Endothelial cell (in vitro differentiated cells): Measurements from ENCODE around the gene STAT3. TPM values are rescaled to one million over a fixed set of nuclear protein-coding genes. Genes with fewer than 3 reads are reported as not detected.
A peak's percentile ranks its signal among the peaks of the same experiment; 100 is the strongest.

Source experiments
- DNase-seq: peaks from one replicate; pipeline ENCODE4 v3.0.0; 2021; ENCODE audit warnings: low spot score
- H3K27ac Mint-ChIP-seq: one replicate; pipeline ENCODE4 v1.8.0; 2021; ENCODE audit warnings: mixed read lengths, inconsistent platforms; ENCODE audit not compliant: unreplicated experiment
- H3K27me3 Mint-ChIP-seq: one replicate; pipeline ENCODE4 v1.8.0; 2021; ENCODE audit warnings: mild to moderate bottlenecking, moderate library complexity, mixed read lengths, inconsistent platforms; ENCODE audit not compliant: unreplicated experiment
- H3K36me3 Mint-ChIP-seq: one replicate; pipeline ENCODE4 v1.8.0; 2021; ENCODE audit warnings: mild to moderate bottlenecking, low read depth, mixed read lengths, inconsistent platforms; ENCODE audit not compliant: unreplicated experiment
- H3K4me1 Mint-ChIP-seq: one replicate; pipeline ENCODE4 v1.8.0; 2021; ENCODE audit warnings: mild to moderate bottlenecking, mixed read lengths, inconsistent platforms; ENCODE audit not compliant: unreplicated experiment
- H3K4me3 Mint-ChIP-seq: one replicate; pipeline ENCODE4 v1.8.0; 2021; ENCODE audit warnings: mild to moderate bottlenecking, mixed read lengths, inconsistent platforms; ENCODE audit not compliant: unreplicated experiment
- H3K9me3 Mint-ChIP-seq: one replicate; pipeline ENCODE4 v1.8.0; 2021; ENCODE audit warnings: mixed read lengths, inconsistent platforms; ENCODE audit not compliant: unreplicated experiment
- CTCF ChIP-seq: fragments of 200-600 bp; sonication (generic); IDR thresholded peaks from one replicate; pipeline ENCODE4 v1.5.0; 2021; ENCODE audit warnings: antibody characterized with exemption; ENCODE audit not compliant: unreplicated experiment
- total RNA-seq: library from RNA; stranded (reverse); fragmentation: NEBNext Ultra II Directional; extraction: Animal tissue kit (Norgen Biotek cat#: 25700); gene quantifications from one replicate; pipeline ENCODE4 v1.2.1, GENCODE V29; 2021; ENCODE audit not compliant: unreplicated experiment

Gene STAT3
- total RNA-seq, 1 donor from 2014 or later: 160 TPM

GRCh38 chr17:42389899-42390298, 1.7 kb upstream of the STAT3 start:
- TF ChIP-seq CTCF: no peak
- Mint-ChIP-seq H3K4me1 (peaks cover 30% of the 10 kb centered on the region), H3K4me3 (no peak overlapping the region), H3K27ac (no peak overlapping the region), H3K9me3 (no peaks in the 10 kb centered on the region), H3K36me3 (no peaks in the 10 kb centered on the region), H3K27me3 (peaks cover 4% of the 10 kb centered on the region)
- DNase-seq: no peak

GRCh38 chr17:42389135-42389417, 834 bp upstream of the STAT3 start:
- Mint-ChIP-seq H3K4me1 (peaks cover 27% of the 10 kb centered on the region), H3K36me3 (no peaks in the 10 kb centered on the region), H3K4me3 (peak overlapping the region; percentile 95), H3K27me3 (peaks cover 2% of the 10 kb centered on the region), H3K9me3 (no peaks in the 10 kb centered on the region), H3K27ac (peak overlapping the region; percentile 92)
- no peak for DNase-seq
- no peak for TF ChIP-seq CTCF

- peaks cover 2% of the 10 kb centered on the region for H3K27me3 Mint-ChIP-seq
- peaks cover 27% of the 10 kb centered on the region for H3K4me1 Mint-ChIP-seq
- peak overlapping the region; percentile 89 for H3K27ac Mint-ChIP-seq
- peak; percentile 38 for DNase-seq
- no peaks in the 10 kb centered on the region for H3K36me3 Mint-ChIP-seq
- no peak for TF ChIP-seq CTCF
- H3K4me3 Mint-ChIP-seq: peak overlapping the region; percentile 95
- no peaks in the 10 kb centered on the region for H3K9me3 Mint-ChIP-seq
Observed at GRCh38 chr17:42387661-42388380, 421 bp downstream of the STAT3 start.

GRCh38 chr17:42386777-42387657, 1.2 kb downstream of the STAT3 start:
- peaks cover 28% of the 10 kb centered on the region for H3K4me1 Mint-ChIP-seq
- peak overlapping the region; percentile 89 for H3K27ac Mint-ChIP-seq
- no peaks in the 10 kb centered on the region for H3K9me3 Mint-ChIP-seq
- peaks cover 4% of the 10 kb centered on the region for H3K27me3 Mint-ChIP-seq
- peak overlapping the region; percentile 95 for H3K4me3 Mint-ChIP-seq
- no peak for DNase-seq
- peaks cover 4% of the 10 kb centered on the region for H3K36me3 Mint-ChIP-seq
- no peak for TF ChIP-seq CTCF

GRCh38 chr17:42381898-42382297, 6.3 kb downstream of the STAT3 start:
- Mint-ChIP-seq H3K9me3 (no peaks in the 10 kb centered on the region), H3K36me3 (peaks cover 9% of the 10 kb centered on the region), H3K27ac (peak overlapping the region; percentile 68), H3K4me3 (no peak overlapping the region), H3K4me1 (peaks cover 44% of the 10 kb centered on the region), H3K27me3 (peaks cover 4% of the 10 kb centered on the region)
- DNase-seq: no peak
- TF ChIP-seq CTCF: no peak
